HL-60/S4 treated with retinoic acid at 250 ng/mL for 4 days and 3 days (cell line): Measurements from ENCODE around the gene CIAO2B.
"Not testable (repeated sequence)": the region's sequence is repeated elsewhere in the genome, so short reads cannot be mapped to it uniquely, and the experiment has no call there.

ENCODE experiments used
- in situ Hi-C: fragments of 300-500 bp; cut with MboI; formaldehyde crosslinking; loops from 2 replicates; pipeline ENCODE4 v1.7.0; 2022; ENCODE audit warnings: low sequenced_read_pairs

Gene CIAO2B

DNA sequence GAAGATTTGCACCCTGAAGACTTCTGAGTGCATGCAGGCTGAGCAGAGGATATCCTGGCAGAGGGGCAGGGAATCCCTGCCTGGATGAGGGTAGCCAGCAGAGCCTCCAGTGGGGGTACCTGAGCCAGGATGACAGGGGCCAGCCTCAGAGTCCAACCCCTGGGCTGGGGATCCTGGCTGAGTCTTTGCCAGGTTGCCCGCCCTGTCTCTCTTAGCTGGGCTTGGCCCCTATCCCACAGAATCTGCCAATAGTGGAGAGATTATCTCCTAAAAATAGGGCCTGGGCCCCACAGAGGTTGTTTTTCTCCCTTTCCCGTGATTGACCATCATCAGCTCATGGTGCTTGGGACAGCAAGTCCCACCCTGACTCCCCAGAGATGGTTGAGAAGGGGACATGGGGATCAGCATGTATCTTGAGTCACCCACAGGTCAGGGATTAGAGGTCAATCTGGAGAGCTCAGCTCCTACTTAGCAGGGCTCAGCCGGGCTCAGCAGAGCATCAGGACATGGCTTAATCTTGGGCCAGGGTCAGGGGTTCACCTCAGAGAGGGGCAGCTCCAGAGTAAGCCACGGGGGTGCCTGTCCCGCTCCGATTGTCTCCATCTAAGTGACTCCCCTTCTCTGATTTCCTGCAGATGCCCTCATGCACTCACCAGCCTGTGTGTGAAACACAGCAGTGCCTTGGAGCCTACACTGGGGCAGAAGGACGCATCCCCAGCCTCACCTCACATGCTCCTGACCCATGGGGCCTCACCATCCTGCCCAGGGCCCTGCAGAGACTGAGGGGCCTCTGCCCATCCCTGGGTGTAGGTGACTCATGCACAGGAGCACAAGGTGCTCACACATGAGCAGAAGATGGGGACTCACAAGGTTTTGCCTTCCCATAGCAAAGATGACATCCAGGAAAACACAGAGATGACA, 27.0 kb downstream of the CIAO2B start:
- in situ Hi-C loops, result no loop called here

DNA sequence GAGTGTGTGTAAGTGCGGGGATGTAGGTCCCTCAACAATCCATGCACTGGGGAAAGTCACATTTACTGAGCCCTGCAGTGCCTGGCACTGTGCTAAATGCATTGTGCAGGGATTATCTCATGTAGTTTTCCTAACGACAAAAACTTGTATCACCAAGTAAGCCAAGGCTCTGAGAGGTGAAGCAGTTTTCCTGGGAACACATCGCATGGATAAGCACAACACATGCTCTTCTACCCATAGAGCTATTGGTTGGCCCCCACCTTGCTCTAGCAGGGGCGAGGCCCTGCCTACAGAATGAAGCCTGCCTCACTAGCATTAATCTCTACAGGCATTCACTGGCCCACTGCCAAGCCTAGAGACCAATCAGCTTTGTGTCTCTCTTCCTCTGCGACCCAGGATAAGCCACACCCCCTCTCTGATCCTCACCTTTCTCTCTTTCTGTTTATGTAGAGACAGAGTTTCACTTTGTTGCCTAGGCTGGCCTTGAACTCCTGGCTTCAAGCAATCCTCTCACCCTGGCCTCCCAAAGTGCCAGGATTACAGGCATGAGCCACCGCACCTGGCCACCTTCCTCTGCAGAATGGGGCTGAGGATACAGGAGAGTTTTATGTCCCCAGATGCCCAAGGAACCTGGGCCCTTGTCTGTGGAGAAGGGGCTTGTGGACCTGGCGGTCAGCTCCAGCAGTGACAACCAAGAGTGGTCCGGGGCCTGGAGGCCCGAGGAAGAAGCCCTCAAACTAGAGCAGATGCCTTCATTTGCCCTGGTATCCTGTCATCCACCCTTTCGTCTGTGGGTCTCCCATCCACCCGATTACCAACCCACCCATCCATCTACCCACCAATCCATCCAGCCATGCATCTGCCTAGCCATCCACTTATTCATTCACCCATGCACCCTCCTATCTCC, 28.3 kb downstream of the CIAO2B start:
- in situ Hi-C loops, result no loop called here

DNA sequence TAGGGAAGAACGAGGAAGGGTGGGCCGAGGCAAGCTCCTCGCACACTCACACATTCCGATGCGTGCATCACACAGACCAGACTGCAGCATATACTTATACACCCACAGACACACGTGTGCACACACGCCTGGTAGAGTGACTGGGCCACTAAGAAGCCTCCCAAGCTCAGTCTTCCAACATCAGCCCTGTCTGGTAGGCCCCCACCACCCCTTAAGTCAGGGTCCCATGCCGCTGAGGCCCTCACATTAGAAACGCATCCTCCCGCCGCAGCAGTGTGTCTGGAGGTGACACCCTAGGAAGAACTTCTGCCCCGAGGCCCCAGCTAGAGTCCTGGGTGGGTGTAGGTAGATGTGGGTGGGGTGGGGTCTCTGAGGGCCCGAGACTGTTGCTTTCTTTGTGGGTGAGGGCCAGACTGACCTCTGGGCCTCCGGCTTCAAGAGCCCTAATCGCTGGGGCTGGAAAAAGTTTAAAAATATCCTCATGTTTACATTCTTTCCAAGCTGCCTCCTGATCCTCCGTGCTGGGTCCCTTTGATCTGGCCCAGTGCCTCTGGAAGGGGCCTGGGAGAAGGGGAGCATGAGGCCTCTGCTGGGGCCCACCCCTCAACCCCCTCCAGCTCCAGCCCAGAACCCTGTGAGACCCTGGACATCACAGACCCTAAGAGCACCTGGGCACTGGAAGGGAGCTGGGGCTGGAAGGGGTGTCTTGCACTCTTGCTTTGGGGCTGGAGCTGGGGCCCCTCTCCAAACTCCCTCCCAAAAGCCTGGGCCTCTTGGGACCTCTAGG, 29.2 kb downstream of the CIAO2B start:
- in situ Hi-C loops, result no loop called here

DNA sequence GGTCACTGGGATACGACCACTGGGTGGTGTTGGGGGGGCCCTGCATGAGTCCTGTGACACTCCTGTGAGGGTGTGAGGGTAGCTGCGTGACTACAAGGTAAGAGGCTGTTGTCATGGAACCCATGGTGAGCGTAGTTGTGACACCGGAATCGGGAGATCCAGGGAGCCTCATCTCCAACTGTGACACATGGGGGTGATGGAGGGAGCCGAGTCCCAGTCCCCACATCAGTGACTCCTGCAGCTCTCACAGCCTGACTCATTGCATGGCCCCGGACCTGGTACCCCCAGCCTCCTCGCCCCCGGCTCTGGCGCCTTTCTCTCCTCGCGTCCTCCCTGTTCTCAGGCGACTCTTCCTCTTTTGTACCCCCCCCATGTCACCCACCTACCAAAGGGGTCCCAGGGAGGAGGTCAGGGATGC, 29.8 kb downstream of the CIAO2B start:
- in situ Hi-C loops, result no loop called here

DNA sequence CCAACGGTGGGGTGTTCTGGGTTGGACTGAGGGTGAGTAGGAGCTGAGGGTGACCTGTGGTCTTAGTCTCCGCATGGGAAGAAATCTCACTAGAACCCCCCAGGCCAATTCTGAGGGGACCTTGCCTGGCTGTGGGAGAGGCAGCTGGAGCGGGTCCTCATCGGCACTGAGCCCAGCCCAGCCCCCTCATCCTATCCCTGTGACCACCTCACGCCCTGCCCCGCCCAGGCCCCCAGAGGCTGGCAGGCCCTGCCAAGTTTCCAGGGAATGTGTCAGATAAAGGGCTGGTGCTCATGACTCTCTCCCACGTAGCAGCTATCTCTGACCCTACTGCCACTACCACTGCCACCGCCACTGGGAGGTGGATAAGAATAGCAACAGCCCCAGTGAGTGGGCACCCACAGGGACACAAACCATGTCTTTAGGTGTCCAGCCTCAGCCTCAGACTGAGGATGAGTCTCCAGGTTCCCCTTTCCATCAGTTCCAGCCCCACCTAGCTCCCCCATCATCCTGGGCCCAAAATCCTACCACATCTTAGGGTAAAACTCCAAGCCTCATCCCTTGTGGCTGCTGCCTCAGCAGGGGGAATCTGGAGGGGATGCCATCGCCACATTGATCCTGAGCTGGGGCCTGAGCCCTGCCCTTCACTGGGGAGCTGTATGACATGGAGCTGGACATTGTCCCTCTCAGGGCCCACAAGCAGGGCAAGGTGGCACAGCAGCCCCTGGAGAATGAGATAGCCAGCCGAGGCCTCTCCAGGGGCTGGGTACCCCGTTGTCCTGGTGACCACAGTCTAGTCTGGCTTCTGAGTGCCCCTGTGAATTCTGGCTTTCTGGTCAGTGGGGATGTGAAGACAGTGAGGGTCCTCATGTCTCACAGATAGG, 30.4 kb downstream of the CIAO2B start:
- in situ Hi-C loops, result no loop called here

DNA sequence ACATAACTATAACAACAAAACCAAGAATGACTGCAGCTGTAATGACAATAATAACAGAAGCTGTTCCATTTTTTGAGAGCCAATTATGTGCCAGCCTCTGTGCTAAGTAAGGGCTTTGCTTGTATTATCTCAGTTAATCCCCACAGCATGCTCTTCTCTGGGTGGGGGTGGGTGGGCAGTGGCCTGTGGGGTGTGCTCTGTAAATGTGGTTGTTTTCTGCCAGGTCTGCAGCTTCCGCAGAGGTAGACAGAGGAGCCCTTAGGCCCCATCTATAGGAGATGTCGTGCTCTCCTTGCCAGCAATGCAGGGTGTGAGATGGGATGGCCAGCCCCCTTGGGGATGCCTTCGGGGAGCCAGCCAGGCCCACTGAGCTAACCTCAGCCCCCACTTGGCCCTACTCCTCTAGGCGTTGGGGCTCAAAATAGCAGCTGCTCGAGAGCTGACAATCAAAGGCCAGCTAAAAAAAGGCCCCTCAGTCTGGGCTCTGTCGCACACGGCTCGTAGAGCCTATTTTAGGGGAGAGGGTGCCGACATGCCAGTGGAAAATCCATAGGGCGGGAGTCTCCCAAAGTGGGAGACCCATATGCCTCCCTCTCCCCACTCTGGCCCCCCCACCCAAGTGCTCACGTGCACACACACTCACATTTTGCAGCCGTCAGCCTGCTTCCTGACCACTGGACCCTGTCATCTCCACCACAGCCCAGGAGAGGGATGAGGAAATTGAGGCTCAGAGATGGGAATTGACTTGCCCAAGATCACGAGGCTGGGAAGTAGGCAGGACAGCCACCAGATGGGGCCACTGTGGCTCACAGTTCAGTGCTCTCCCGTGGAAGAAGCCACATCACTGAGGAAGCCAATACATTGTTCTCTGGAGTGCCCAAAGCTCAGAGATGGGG, 31.3 kb downstream of the CIAO2B start:
- in situ Hi-C loops, result no loop called here

DNA sequence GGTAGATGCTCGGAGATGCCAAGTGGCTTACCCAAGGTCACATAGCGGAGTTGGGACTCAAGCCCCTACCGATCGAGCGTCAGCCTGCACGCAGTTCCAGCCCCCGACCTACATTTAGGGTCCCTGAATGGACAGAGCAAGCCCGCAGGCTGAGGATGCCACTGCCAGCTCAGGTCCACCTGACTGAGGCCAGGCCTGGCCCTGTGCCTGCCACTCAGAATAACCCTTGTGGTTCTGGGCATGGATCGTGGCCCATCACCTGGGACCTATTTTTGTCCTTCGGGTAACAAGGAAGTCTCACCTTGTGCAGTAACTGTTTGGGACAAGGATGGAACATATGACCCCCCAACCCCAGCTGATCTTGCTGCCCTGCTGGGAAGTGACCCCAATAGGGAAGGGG, 32.6 kb downstream of the CIAO2B start:
- in situ Hi-C loops, result no loop called here

DNA sequence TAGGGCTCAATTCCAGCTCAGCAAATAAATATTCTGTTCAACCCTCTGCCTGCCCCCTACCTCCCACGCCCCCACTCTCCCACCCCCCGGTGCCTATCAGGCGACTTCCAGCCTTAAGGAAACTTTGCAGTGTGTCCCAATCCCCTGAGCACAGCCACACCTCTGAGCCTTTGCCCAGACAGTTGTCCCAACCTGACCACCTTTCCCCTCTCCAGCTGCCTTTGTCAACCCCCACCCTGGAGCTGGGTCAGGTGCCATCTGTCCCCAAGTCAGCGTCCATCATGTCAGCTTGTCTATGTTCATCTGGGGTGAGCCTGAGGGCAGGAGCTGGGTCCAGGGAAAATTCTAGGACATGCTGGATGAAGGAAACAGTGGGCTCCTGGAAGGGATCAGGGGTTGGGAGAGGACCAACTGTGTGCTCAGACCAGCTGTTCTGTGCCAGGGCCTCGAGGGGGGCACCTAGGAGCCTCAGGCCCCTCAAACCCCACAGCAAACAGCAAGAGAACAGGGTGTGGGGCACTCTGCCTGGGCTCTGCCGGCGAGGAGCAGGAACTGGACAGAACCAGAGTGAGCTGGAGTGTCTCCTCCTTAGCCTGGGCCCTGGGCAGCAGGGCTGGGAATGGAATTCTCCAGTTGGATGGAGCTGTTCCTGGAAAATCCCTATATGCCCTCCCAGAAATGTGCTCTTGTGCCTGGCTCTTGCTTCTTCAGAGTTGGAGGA, 33.3 kb downstream of the CIAO2B start:
- in situ Hi-C loops, result no loop called here

DNA sequence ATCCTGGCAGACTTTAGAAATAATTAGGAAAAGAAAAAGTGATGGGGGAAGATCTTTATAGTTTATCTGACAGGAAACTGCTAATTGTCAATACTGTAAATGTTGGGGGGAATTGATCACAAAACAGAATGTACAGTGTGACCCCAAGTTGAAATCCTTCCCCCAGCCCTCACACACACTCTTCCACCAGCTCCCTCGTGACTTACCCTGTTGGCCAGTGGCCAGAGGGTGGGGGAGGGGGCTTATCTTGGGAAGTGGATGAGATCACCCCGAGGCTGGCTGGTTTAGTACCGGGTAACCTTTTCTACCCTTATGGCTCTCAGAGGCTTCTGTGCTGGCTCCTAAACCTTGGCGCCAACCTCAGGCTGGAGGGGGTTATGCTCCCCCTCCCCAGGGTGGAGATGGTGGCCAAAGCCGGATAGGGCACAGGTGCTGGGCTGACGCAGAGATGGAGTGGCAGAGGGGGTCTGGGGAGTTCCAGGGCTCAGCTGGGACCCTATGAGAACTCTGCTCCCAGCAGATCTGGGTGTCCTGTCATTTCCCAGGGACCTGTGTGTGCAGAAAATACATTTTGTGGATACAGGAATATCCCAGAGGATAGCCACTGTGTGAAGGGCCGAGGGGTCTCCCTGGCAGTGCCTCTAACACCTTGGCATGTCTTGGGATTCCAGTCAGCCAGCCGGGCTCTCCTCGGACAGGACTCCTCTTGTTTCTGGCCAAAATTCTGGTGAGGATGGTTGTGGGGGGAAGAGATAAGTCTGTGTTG, 34.1 kb downstream of the CIAO2B start:
- in situ Hi-C loops, result no loop called here

DNA sequence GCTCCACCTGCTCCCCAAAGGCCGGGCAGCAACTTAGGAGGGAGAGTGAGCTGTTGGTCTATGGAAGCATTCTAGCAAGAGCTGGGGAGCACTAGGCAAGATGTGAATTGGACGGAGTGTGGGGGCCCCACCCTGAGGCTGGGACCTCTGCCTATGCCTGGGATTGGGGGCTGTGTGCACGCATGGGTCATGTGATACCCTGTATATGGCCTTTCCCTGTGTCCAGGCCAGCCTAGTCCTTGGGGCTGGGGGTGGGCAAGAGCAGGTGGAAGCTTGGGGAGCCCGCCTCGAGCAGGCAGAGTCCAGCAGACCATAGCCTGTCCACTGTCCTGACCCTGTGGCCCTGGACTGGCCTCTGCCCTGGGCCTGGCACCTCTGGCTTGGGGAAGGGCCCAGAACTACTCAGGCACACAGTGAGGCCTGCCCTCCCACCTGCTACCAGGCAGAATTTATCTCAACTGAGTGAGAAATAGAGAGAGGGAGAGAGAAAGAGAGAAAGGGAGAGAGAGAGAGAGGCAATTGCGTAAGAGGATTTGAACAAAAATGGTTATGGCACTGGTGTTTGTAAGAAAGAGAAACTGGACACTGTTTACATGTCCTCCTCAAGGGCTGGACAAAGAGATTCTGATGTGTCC, 34.8 kb downstream of the CIAO2B start:
- in situ Hi-C loops, result no loop called here

DNA sequence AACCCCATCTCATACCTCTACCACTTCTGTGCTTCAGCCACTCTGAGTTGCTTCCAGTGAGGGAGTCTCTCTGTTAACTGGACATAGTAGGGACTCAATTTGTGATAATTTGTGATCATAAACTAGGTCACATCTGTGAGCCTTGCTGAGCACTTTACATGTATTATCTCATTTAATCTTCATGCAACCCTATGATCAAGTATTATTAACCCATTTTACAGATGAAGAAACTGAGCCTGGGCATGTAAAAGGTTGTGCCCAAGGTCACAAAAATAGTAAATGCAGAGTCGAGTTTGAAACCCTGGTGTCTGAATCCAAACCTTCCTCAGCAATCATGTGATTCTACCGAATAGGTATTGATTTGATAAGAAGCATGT, 35.3 kb downstream of the CIAO2B start:
- in situ Hi-C loops, result no loop called here

DNA sequence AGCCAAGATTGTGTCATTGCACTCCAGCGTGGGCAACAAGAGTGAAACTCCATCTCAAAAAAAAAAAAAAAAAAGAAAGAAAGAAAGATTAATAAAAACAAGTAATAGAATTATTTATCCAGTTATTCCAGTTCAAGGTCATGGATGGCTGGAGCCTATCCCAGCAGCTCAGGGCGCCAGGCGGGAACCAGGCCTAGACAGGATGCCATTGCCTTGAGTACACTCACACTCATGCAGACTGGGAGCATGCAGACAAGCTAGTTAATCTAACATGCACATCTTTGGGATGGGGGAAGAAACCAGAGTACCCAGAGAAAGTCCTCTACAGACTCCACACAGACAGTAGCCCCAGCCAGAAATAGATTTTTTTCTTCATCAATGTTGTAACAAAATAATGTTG, 36.0 kb downstream of the CIAO2B start:
- in situ Hi-C loops, result no loop called here

DNA sequence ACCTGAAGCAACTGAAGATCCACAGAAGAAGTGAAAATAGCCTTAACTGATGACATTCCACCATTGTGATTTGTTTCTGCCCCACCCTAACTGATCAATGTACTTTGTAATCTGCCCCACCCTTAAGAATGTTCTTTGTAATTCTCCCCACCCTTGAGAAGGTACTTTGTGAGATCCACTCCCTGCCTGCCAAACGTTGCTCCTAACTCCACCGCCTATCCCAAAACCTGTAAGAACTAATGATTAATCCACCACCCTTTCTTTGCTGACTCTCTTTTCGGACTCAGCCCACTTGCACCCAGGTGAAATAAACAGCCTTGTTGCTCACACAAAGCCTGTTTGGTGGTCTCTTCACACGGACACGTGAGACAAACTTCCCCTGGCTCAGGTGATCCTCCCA, 37.5 kb downstream of the CIAO2B start:
- in situ Hi-C loops, result not testable (repeated sequence)

DNA sequence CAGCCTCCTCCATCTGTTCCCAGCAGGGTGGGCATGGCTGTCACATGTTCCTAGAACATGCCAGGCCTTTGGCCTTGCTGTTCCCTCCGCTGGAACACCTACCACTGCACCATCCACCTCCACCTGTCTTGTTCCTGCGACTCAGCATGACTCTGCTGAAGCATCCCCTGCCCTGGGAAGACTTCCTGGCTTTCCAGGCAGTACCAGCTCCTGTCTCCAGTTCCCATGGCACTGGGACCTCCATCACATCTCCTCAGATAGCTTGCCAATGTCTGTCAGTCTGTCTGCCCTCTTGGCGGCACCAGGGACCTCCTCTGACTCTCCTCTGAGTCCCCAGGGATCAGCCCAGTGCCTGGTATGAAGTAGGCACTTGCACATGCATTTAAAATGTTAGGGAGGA, 38.2 kb downstream of the CIAO2B start:
- in situ Hi-C loops, result no loop called here

DNA sequence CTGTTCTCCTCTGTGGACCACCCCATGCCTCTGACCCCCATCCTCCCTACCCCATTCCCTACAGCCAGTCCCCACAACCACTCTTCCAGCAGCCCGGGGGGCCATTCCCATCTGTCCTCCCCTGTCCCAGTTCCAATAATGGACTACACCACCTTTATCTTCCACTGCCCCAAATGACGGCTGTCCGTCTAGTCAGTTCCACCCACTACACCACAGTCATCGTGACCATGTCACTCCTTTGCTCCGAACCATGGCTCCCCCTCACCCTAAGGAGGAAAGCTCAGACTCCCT, 38.6 kb downstream of the CIAO2B start:
- in situ Hi-C loops, result no loop called here

DNA sequence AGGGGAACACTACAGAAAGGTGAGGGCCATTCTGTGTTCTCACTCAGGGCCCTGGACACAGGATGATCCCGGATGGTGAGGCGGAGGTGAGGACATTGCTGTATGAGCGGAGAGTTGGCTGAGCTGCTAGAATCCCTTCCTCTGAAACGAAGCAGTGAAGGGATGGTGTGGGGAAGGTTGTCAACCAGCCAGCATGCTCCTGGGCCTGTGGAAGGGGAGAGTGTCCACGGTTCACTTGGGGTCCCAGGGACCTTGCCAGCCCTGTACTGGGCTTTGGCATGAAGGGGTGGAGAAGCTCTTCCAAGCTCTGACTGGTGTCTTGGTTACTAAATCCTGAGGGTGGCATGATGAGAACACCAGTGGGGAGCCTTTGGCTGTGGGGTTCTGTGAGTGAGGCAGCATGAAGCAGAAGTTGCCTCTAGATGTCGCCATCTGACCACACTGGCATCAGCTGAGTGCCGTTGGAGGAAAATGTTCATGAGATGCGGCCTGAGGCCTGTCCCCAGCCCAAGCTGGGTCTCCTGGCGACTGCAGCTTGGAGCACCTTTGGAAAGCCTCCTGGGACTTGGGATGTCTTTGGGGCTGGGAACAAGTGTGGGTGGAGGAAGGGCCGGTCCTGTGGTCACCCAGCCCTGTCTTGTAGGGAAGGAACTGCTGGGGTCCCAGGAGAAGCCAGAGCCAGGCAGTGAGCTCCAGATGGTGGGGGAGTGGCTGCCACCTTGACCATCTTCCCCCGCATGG, 39.1 kb downstream of the CIAO2B start:
- in situ Hi-C loops, result no loop called here

DNA sequence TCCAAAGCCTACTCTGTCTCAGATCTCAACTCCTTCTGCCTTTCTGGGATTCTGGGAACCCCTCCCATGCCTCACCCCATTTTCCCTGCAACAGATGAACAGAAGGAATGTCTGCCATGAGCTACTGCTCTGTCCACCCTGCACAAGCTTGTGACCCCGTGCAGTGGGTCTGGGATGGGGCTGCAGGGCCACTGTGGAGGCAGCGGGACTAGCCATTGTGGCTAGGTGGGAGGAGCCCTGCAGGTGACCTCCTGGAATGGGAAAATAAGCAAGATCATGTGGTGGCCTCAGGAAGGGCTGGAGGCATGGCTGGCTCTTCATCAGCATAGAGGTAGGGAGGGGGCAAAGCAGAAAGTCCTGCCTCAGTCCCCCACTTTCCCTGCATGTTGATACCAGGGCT, 40.1 kb downstream of the CIAO2B start:
- in situ Hi-C loops, result no loop called here
